GM19023 (cell line): ENCODE data around the gene ZP1.

ENCODE experiments used
- ATAC-seq: cut with Tn5 transposase; IDR thresholded peaks from one replicate; pipeline ENCODE4 v1.9.1; 2021; ENCODE audit warnings: mild to moderate bottlenecking, moderate library complexity; ENCODE audit not compliant: unreplicated experiment

ZP1 gene

GRCh38 chr11:60844045-60844869 is 23.1 kb upstream of the ZP1 start:
- ATAC-seq = no peak

GRCh38 chr11:60844870-60845221 is 22.5 kb upstream of the ZP1 start:
- no peak for ATAC-seq

- ATAC-seq = no peak
Measured at GRCh38 chr11:60845338-60845737, 22.0 kb upstream of the ZP1 start.

GRCh38 chr11:60847281-60847680 is 20.1 kb upstream of the ZP1 start:
- ATAC-seq = no peak

DNA sequence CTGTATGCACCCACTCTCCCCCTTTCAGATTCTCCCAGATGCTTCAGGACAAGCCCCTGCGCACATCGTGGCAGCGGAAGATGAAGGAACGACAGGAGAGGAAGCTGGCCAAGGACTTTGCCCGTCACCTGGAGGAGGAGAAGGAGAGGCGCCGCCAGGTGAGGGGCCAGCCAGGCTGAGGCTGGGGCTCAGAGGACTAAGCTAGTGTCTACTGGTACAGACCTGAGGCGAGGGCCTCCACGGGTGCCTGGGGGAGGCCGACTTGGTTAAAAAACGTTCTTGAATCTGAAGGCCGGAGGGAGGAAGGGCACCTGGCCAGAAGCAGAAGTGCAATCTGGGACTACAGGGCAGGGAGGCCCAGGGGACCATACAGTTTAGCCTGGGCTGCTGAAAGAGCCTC is 19.4 kb upstream of the ZP1 start:
- no peak for ATAC-seq

- ATAC-seq = no peak
Measured at GRCh38 chr11:60848714-60849151, 18.6 kb upstream of the ZP1 start.

GRCh38 chr11:60849641-60850520 is 17.5 kb upstream of the ZP1 start:
- ATAC-seq = no peak

GRCh38 chr11:60851327-60852104 is 15.8 kb upstream of the ZP1 start:
- no peak for ATAC-seq

GRCh38 chr11:60852117-60852981 is 15.0 kb upstream of the ZP1 start:
- no peak for ATAC-seq

GRCh38 chr11:60852982-60853950 is 14.1 kb upstream of the ZP1 start:
- no peak for ATAC-seq

- no peak for ATAC-seq
Measured at GRCh38 chr11:60854140-60854846, 13.0 kb upstream of the ZP1 start.

GRCh38 chr11:60854847-60855725 is 12.3 kb upstream of the ZP1 start:
- ATAC-seq = no peak

DNA sequence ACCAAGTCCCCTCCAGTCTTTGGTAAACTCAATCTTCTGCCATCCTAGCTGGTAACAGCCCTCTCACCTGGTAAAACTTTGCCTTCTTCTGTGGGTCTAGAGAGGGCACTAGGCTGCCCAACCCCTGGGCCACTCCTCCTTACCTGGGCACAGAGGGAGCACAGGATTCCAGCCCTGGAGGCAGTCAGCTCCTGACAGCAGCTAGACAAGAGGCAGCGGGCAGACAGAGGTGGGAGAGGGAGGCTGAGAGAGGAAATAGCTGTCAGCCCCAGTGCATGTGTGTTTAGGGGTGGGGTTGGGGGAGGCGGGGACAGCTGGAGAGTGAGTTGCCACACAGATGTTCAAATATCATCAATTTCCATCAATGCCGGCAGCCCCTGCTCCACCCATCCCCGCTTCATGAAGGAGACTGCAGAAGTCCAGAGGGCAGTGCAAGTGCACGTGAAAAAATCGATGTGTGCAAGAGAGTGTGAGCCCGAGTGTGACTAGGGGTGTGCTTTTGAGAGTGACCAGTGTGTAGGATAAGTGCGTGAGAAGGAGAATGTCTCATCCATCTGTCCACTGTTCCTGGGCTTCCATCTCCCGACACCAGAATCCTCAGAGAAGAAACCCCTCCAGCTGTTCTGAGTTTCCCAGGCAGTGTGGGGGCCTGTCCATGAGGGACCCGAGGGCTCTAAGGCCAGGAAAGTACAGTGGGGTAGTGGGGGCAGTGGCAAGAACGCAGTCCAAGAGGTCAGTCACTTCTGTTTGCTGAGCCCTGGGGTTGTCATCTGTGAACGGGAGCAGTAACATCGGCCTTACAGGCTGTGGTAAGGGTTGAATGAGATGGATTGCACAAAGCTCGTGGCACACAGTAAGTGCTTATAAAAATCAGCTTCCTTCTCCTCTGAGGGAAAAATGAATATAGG is 11.4 kb upstream of the ZP1 start, which contains the start of gene PTGDR2:
Gene PTGDR2, minus strand, starts transcription at position 225 of the 908 bp plus-strand sequence. CDS start 2,228 bp downstream, outside the sequence.
- no peak for ATAC-seq

GRCh38 chr11:60857378-60858232 is 9.7 kb upstream of the ZP1 start:
- ATAC-seq = no peak

- no peak for ATAC-seq
Measured at GRCh38 chr11:60858236-60858635, 9.1 kb upstream of the ZP1 start.
